ENCODE results near the gene KRTAP12-3.
"Not testable (repeated sequence)": the region's sequence is repeated elsewhere in the genome, so short reads cannot be mapped to it uniquely, and the experiment has no call there.

The KRTAP12-3 gene

DNA sequence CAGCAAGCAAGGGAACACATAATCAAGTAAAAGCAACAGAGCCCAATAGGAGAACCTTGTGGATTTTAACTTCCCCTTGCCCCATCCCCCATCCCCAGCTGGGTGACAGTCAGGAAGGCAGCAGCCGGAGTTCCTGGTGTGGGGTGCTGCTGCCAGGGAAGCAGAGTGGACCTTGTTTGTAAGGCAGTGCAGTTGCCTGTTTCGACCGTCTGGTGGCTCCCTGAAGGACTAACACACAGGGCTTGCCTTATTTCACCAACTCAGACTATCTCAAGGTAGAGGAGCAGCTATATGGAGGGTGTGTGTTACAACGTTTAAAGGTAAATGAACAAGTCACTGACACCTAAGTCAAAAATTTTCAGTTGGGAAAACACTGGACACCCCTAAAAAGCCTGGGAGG is 39.2 kb upstream of the KRTAP12-3 start:
- no peak overlapping the region for H3K9ac ChIP-seq (ENCODE audit: low read depth, low read length)

GRCh38 chr21:44618909-44619308 is 38.8 kb upstream of the KRTAP12-3 start:
- Histone ChIP-seq H3K9ac (ENCODE audit: low read depth, low read length) (no peak overlapping the region), H3K36me3 (ENCODE audit: insufficient read depth, low read length) (no peaks in the 10 kb centered on the region), H3K9me3 (ENCODE audit: control insufficient read depth, insufficient read depth, low read length) (peaks cover 11% of the 10 kb centered on the region), H3K4me1 (ENCODE audit: insufficient read depth, low read length) (no peaks in the 10 kb centered on the region)

More for the DNA sequence above, 39.2 kb upstream of the KRTAP12-3 start:
- Histone ChIP-seq H3K4me1 (ENCODE audit: insufficient read depth, low read length) (no peaks in the 10 kb centered on the region), H3K36me3 (ENCODE audit: insufficient read depth, low read length) (no peaks in the 10 kb centered on the region), H3K9me3 (ENCODE audit: control insufficient read depth, insufficient read depth, low read length) (peaks cover 11% of the 10 kb centered on the region)

DNA sequence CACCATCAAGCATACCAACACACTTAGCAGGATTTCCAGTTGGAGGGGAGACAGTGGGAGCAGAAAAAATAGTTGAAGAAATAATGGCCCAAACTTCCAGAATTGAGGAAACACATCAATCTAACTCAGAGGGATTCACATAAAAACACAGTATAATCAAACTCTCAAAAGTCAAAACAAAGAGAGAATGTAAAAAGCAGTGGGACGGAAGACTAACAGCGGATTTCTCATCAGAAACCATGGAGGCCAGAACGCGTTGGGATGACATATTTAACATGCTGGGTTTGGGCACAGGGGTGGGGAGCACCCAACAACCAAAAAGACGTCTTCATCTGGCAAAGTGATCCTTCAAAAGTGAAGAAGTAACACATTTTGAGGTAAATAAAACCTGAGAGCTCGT is 37.8 kb upstream of the KRTAP12-3 start:
- Histone ChIP-seq H3K9ac (ENCODE audit: low read depth, low read length) (no peak overlapping the region), H3K4me1 (ENCODE audit: insufficient read depth, low read length) (no peaks in the 10 kb centered on the region), H3K36me3 (ENCODE audit: insufficient read depth, low read length) (no peaks in the 10 kb centered on the region), H3K9me3 (ENCODE audit: control insufficient read depth, insufficient read depth, low read length) (peaks cover 14% of the 10 kb centered on the region)

DNA sequence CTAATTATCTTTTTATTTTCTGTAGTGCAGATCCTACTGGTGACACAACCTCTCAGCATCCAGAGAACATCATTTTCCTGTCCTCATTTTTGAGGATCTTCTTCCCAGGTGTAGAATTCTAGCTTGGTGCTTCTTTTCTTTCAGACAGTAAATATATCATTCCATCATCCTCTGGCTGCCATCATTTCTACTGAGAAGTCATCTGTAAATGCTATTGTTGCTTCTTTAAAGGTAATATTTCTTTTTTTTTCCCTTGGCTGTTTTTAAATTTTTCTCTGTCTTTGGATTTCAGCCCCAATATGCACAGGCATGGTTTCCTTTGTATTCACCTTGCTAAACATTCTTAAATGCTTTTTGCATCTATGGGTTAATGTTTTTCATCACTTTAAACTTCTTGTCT is 34.2 kb upstream of the KRTAP12-3 start:
- Histone ChIP-seq H3K36me3 (ENCODE audit: insufficient read depth, low read length) (no peaks in the 10 kb centered on the region), H3K9ac (ENCODE audit: low read depth, low read length) (no peak overlapping the region), H3K9me3 (ENCODE audit: control insufficient read depth, insufficient read depth, low read length) (peaks cover 14% of the 10 kb centered on the region), H3K4me1 (ENCODE audit: insufficient read depth, low read length) (no peaks in the 10 kb centered on the region)

DNA sequence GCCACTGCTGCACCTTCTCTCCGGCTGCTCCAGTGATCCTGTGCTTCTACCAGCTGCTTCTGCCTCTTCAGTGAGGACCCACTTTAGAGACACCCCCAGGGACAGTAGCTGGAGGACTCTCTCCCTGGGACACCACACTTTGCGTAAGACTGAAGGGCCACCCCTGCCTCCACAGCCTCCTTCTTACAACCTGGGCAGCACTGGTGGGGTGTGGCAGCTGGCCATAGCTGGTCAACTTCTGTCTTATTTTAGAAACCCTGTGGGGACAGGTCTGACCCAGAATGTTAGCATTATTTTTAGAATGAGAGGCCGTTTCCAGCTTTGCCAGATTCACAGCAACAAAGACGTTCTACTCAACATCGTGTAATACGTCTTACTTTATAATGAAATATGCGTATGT is 32.0 kb upstream of the KRTAP12-3 start:
- peaks cover 9% of the 10 kb centered on the region for H3K9me3 ChIP-seq (ENCODE audit: control insufficient read depth, insufficient read depth, low read length)

GRCh38 chr21:44626262-44626661 is 31.5 kb upstream of the KRTAP12-3 start:
- peaks cover 9% of the 10 kb centered on the region for H3K9me3 ChIP-seq (ENCODE audit: control insufficient read depth, insufficient read depth, low read length)
- H3K4me1 ChIP-seq (ENCODE audit: insufficient read depth, low read length), result no peaks in the 10 kb centered on the region
- no peaks in the 10 kb centered on the region for H3K36me3 ChIP-seq (ENCODE audit: insufficient read depth, low read length)
- no peak overlapping the region for H3K9ac ChIP-seq (ENCODE audit: low read depth, low read length)

More for the DNA sequence above, 32.0 kb upstream of the KRTAP12-3 start:
- H3K4me1 ChIP-seq (ENCODE audit: insufficient read depth, low read length), result no peaks in the 10 kb centered on the region
- no peaks in the 10 kb centered on the region for H3K36me3 ChIP-seq (ENCODE audit: insufficient read depth, low read length)
- H3K9ac ChIP-seq (ENCODE audit: low read depth, low read length), result no peak overlapping the region

DNA sequence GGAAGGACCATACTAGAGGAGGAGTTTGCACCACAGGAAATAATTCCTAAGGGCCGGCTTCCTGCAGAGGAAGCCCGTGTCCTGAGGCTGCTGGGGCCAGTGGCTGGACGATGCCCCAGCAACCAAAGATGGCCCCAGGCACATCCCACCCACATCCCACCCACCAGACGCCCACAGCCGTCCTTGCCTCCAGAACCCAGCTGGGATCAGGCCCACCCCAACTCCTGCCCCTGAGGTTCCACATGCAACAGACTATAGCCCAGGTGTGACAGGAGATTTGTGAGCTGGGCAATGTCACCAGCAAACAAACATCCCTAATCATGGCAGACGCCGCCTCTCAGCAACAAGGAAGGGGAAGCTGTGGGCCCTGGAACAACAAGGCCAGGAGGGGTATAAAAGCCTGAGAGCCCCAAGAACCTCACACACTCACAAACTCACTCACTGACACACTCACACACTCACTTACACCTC is 31.0 kb upstream of the KRTAP12-3 start, which contains the start of gene KRTAP10-9:
Gene KRTAP10-9, plus strand, starts transcription at position 421 of the 471 bp plus-strand sequence. CDS start 79 bp downstream, outside the sequence.
- no peak within 1 kb of the TSS for H3K9ac ChIP-seq (ENCODE audit: low read depth, low read length)

GRCh38 chr21:44627181-44627822 is 30.4 kb upstream of the KRTAP12-3 start:
- not testable (repeated sequence) for H3K4me1 ChIP-seq (ENCODE audit: insufficient read depth, low read length); H3K9ac ChIP-seq (ENCODE audit: low read depth, low read length); H3K36me3 ChIP-seq (ENCODE audit: insufficient read depth, low read length)
- H3K9me3 ChIP-seq (ENCODE audit: control insufficient read depth, insufficient read depth, low read length), result peaks cover 13% of the 10 kb centered on the region

More for the DNA sequence above, 31.0 kb upstream of the KRTAP12-3 start, which contains the start of gene KRTAP10-9:
- Histone ChIP-seq H3K9me3 (ENCODE audit: control insufficient read depth, insufficient read depth, low read length) (peaks cover 11% of the 10 kb centered on the region), H3K36me3 (ENCODE audit: insufficient read depth, low read length) (no peaks in the 10 kb centered on the region), H3K4me1 (ENCODE audit: insufficient read depth, low read length) (no peaks in the 10 kb centered on the region)

DNA sequence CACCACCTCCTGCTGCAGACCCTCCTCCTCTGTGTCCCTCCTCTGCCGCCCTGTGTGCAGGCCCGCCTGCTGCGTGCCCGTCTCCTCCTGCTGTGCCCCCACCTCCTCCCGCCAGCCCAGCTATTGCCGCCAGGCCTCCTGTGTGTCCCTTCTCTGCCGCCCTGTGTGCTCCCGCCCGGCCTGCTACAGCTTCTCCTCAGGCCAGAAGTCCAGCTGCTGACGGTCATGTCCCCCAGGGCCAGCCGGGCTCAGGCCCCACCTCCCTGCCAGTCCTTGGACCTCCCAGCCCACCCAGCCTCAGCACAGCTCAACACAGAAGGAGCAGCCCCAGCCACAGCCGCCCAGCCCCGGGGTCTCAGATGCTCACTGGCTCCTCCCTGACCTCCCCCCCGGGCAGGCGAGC is 29.9 kb upstream of the KRTAP12-3 start:
- not testable (repeated sequence) for H3K36me3 ChIP-seq (ENCODE audit: insufficient read depth, low read length); H3K4me1 ChIP-seq (ENCODE audit: insufficient read depth, low read length); H3K9ac ChIP-seq (ENCODE audit: low read depth, low read length)
- H3K9me3 ChIP-seq (ENCODE audit: control insufficient read depth, insufficient read depth, low read length), result peaks cover 11% of the 10 kb centered on the region

DNA sequence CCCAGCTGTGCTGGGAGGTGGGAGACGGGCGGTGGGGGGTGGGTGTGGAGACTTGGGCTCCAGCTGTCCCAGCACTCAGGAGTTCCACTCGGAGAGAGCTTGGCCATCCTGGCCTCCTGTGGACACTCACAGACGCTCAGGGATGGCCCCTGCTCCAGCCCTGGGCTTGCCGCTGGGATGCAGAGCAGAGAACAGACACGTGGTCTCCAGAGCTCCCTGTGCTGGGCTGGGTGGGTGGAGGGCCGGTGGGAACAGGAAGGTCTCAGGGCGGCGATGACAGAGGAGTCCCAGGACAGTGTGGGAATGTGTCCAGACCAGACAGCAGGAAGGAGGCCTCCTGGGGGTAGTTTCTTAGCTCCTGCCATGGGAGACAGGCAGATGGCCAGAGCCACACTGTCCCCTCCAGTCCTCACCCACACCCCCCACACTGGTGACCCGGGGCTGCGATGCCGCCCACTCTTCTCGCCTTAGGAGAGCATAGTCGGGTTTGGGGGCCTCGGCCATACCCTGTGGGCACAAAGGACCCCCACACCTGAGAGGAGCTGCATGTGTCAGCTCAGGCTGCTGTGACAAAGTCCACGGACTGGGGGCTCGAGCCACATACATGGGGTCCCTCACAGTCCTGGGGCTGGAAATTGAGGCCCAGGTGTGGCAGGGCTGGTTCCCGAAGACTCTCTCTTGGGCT is 28.9 kb upstream of the KRTAP12-3 start:
- Histone ChIP-seq H3K4me1 (ENCODE audit: insufficient read depth, low read length) (no peaks in the 10 kb centered on the region), H3K9me3 (ENCODE audit: control insufficient read depth, insufficient read depth, low read length) (peaks cover 11% of the 10 kb centered on the region), H3K9ac (ENCODE audit: low read depth, low read length) (no peak overlapping the region), H3K36me3 (ENCODE audit: insufficient read depth, low read length) (no peaks in the 10 kb centered on the region)

GRCh38 chr21:44630440-44630839 is 27.3 kb upstream of the KRTAP12-3 start:
- no peaks in the 10 kb centered on the region for H3K4me1 ChIP-seq (ENCODE audit: insufficient read depth, low read length)
- peaks cover 8% of the 10 kb centered on the region for H3K9me3 ChIP-seq (ENCODE audit: control insufficient read depth, insufficient read depth, low read length)
- H3K9ac ChIP-seq (ENCODE audit: low read depth, low read length), result no peak overlapping the region
- no peaks in the 10 kb centered on the region for H3K36me3 ChIP-seq (ENCODE audit: insufficient read depth, low read length)

DNA sequence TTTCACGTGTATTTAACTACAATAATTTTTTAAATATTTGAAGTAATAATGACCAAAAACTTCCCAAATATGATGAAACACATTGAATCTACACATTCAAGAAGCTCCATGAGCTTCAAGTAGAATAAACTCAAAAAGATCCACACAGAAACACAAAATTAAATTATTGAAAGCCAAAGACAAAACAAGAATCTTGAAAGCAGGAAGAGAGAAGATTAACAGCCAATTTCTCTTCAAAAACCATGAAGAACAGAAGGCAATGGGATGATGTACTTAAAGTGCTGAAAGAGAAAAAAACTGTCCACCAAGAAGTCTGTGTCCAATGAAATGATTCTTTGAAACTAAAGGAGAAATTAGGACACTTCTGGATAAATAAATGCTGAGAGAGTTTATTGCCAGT is 25.7 kb upstream of the KRTAP12-3 start:
- H3K9ac ChIP-seq (ENCODE audit: low read depth, low read length), result no peak overlapping the region
- H3K9me3 ChIP-seq (ENCODE audit: control insufficient read depth, insufficient read depth, low read length), result peaks cover 8% of the 10 kb centered on the region
- peaks cover 3% of the 10 kb centered on the region; the same call in 1 of the 2 replicates for H3K4me1 ChIP-seq (ENCODE audit: insufficient read depth, low read length)
- H3K36me3 ChIP-seq (ENCODE audit: insufficient read depth, low read length), result no peaks in the 10 kb centered on the region

GRCh38 chr21:44636209-44637017 is 21.3 kb upstream of the KRTAP12-3 start:
- no peaks in the 10 kb centered on the region for H3K36me3 ChIP-seq (ENCODE audit: insufficient read depth, low read length)
- H3K9ac ChIP-seq (ENCODE audit: low read depth, low read length), result no peak overlapping the region
- peaks cover 8% of the 10 kb centered on the region; the same call in 1 of the 2 replicates for H3K4me1 ChIP-seq (ENCODE audit: insufficient read depth, low read length)
- peaks cover 15% of the 10 kb centered on the region for H3K9me3 ChIP-seq (ENCODE audit: control insufficient read depth, insufficient read depth, low read length)

Measured in ES-I3 (cell line).